GM12878 (cell line): ENCODE measurements around the gene S100A3. TPM values are rescaled to one million over a fixed set of nuclear protein-coding genes. Genes with fewer than 3 reads are reported as not detected.

ENCODE experiments used
- ATAC-seq: fragments of 200-7000 bp; cut with Tn5 transposase; 3 replicates; pipeline ENCODE4 v1.9.1; 2020; ENCODE audit warnings: mild to moderate bottlenecking, moderate library complexity
- BruUV-seq: library from RNA; stranded (reverse); fragments of 400-500 nt; replicated peaks from 2 replicates; lab custom pipeline; 2021; lab: Mats Ljungman, UMichigan
- CTCF ChIA-PET: fragments of 300-600 bp; sonication (Branson Sonifier 250); formaldehyde crosslinking; extraction: SDS; loops from one replicate; lab custom pipeline; 2021; ENCODE audit warnings: inconsistent platforms; lab: Yijun Ruan, JAX
- POLR2A ChIA-PET: fragments of 350-600 bp; formaldehyde crosslinking; extraction: SDS; loops from one replicate; lab custom pipeline; 2021; ENCODE audit warnings: inconsistent platforms; lab: Charles Lee
- RAD21 ChIA-PET: fragments of 300-600 bp; sonication (Branson Sonifier 250); formaldehyde crosslinking; loops from one replicate; lab custom pipeline; 2023; ENCODE audit warnings: antibody characterized with exemption; ENCODE audit not compliant: unreplicated experiment; lab: Charles Lee
- SMC1A ChIA-PET: fragments of 300-600 bp; sonication (Branson Sonifier 250); formaldehyde crosslinking; loops from one replicate; lab custom pipeline; 2023; ENCODE audit not compliant: unreplicated experiment, uncharacterized antibody; lab: Charles Lee
- DNase-seq: peaks from one replicate; pipeline ENCODE4 v3.0.0-alpha.2; 2011; ENCODE audit warnings: low read depth, low spot score
- FAIRE-seq: peaks from 3 replicates; lab custom pipeline; 2011; peaks lifted over from hg19 to GRCh38; lab: Jason Lieb, UNC
- H2AFZ ChIP-seq: 2 replicates; pipeline ENCODE4 v1.6.0; 2011; ENCODE audit warnings: low read depth, low read length, control low read depth; ENCODE audit not compliant: control insufficient read depth
- H3K27ac ChIP-seq: 2 replicates; pipeline ENCODE4 v1.5.1; 2011; ENCODE audit warnings: control low read depth; ENCODE audit not compliant: control insufficient read depth, insufficient read depth
- H3K27me3 ChIP-seq, 2 experiments: replicated peaks in 1 of 2; 2 replicates each; pipeline versions ENCODE4 v1.6.0 to v1.6.1; 2011; ENCODE audit warnings: low read length in 1 of 2; ENCODE audit not compliant: control insufficient read depth in 2 of 2, insufficient read depth in 2 of 2
- H3K36me3 ChIP-seq, 2 experiments: 2 replicates each; pipeline ENCODE4 v1.5.1; 2011; ENCODE audit warnings: low read length in 1 of 2; ENCODE audit not compliant: control insufficient read depth in 2 of 2, insufficient read depth in 2 of 2
- H3K4me1 ChIP-seq: 2 replicates; pipeline ENCODE4 v1.6.1; 2011; ENCODE audit warnings: mild to moderate bottlenecking, low read length, moderate library complexity, mixed read lengths; ENCODE audit not compliant: control insufficient read depth, insufficient read depth
- H3K4me2 ChIP-seq: 2 replicates; pipeline ENCODE4 v1.6.0; 2011; ENCODE audit warnings: control low read depth; ENCODE audit not compliant: control insufficient read depth, insufficient read depth
- H3K4me3 ChIP-seq: fragments of 200-600 bp; sonication (generic); 2 replicates; pipeline ENCODE4 v1.5.1; 2016
- H3K79me2 ChIP-seq: 2 replicates; pipeline ENCODE4 v1.6.0; 2011; ENCODE audit warnings: low read length; ENCODE audit not compliant: control insufficient read depth, insufficient read depth
- H3K9ac ChIP-seq: 2 replicates; pipeline ENCODE4 v1.8.0; 2011; ENCODE audit warnings: low read length, control low read depth, mixed read lengths; ENCODE audit not compliant: control insufficient read depth, insufficient read depth
- H3K9me3 ChIP-seq: replicated peaks from 3 replicates; pipeline ENCODE4 v1.5.1; 2011; ENCODE audit warnings: mild to moderate bottlenecking, low read length; ENCODE audit not compliant: control insufficient read depth, insufficient read depth
- H4K20me1 ChIP-seq: 2 replicates; pipeline ENCODE4 v1.6.0; 2011; ENCODE audit not compliant: control insufficient read depth, insufficient read depth
- ATF7 ChIP-seq: fragments of 450-650 bp; IDR thresholded peaks from 2 replicates; pipeline ENCODE4 v1.6.1; 2016; ENCODE audit warnings: low read depth, mild to moderate bottlenecking
- BCL11A ChIP-seq: IDR thresholded peaks from 2 replicates; pipeline ENCODE4 v1.6.1; 2011; ENCODE audit warnings: low read depth, low read length
- CBFB ChIP-seq: IDR thresholded peaks from 2 replicates; pipeline ENCODE4 v1.6.1; 2016; ENCODE audit warnings: antibody characterized with exemption, low read depth
- CBX5 ChIP-seq: sonication (generic); IDR thresholded peaks from 2 replicates; pipeline ENCODE4 v1.6.1; 2016; ENCODE audit warnings: low read depth, moderate library complexity, mild to moderate bottlenecking, inconsistent platforms
- DPF2 ChIP-seq: fragments of 450-650 bp; IDR thresholded peaks from 2 replicates; pipeline ENCODE4 v1.6.1; 2017; ENCODE audit warnings: mild to moderate bottlenecking
- ETV6 ChIP-seq, 2 experiments: fragments of 450-650 bp in 1 of 2; IDR thresholded peaks in 1 of 2; conservative IDR thresholded peaks in 1 of 2; 2 replicates each; pipeline ENCODE4 v1.6.1; 2014; ENCODE audit warnings: antibody characterized with exemption in 1 of 2, borderline replicate concordance in 1 of 2, low read depth in 1 of 2, mild to moderate bottlenecking in 1 of 2, moderate library complexity in 1 of 2
- FOS ChIP-seq: IDR thresholded peaks from 3 replicates; pipeline ENCODE4 v1.6.1; 2011; ENCODE audit warnings: borderline replicate concordance; ENCODE audit not compliant: insufficient read length; ENCODE audit errors: extremely low read depth
- GATAD2B ChIP-seq: fragments of 450-650 bp; conservative IDR thresholded peaks from 2 replicates; pipeline ENCODE4 v1.6.1; 2017; ENCODE audit warnings: low read depth, mild to moderate bottlenecking, moderate library complexity
- HCFC1 ChIP-seq: fragments of 150-350 bp; IDR thresholded peaks from 2 replicates; pipeline ENCODE4 v1.6.1; 2014; ENCODE audit warnings: low read length
- HDAC6 ChIP-seq: fragments of 200-600 bp; sonication (generic); IDR thresholded peaks from one replicate; pipeline ENCODE4 v1.8.0; 2017; ENCODE audit warnings: antibody characterized with exemption; ENCODE audit not compliant: unreplicated experiment
- KDM1A ChIP-seq: fragments of 200-600 bp; sonication (generic); IDR thresholded peaks from 2 replicates; pipeline ENCODE4 v1.6.1; 2016; ENCODE audit warnings: borderline replicate concordance
- NR2C2 ChIP-seq: IDR thresholded peaks from 2 replicates; pipeline ENCODE4 v1.6.1; 2011; ENCODE audit warnings: borderline replicate concordance, low read depth; ENCODE audit not compliant: control insufficient read depth, insufficient read length
- PAX8 ChIP-seq: fragments of 450-650 bp; IDR thresholded peaks from 2 replicates; pipeline ENCODE4 v1.6.1; 2017; ENCODE audit warnings: mild to moderate bottlenecking, moderate library complexity
- PKNOX1 ChIP-seq: fragments of 450-650 bp; IDR thresholded peaks from 2 replicates; pipeline ENCODE4 v1.6.1; 2016; ENCODE audit warnings: mild to moderate bottlenecking
- POU2F2 ChIP-seq: IDR thresholded peaks from 3 replicates; pipeline ENCODE4 v1.6.1; 2011; ENCODE audit warnings: low read depth, mild to moderate bottlenecking, low read length, borderline replicate concordance
- RAD51 ChIP-seq: fragments of 450-650 bp; IDR thresholded peaks from 2 replicates; pipeline ENCODE4 v1.6.1; 2016; ENCODE audit warnings: moderate library complexity, mild to moderate bottlenecking, inconsistent platforms
- RB1 ChIP-seq: fragments of 450-650 bp; formaldehyde crosslinking; IDR thresholded peaks from 2 replicates; pipeline ENCODE4 v1.6.1; 2017; ENCODE audit warnings: mild to moderate bottlenecking, borderline replicate concordance
- RELA ChIP-seq: fragments of 450-650 bp; IDR thresholded peaks from 2 replicates; pipeline ENCODE4 v1.8.0; 2014; ENCODE audit warnings: borderline replicate concordance; ENCODE audit not compliant: partially characterized antibody
- SIX5 ChIP-seq: IDR thresholded peaks from 2 replicates; pipeline ENCODE4 v1.6.1; 2011; ENCODE audit warnings: mild to moderate bottlenecking, low read depth, low read length, moderate library complexity; ENCODE audit not compliant: severe bottlenecking
- SMARCA5 ChIP-seq: fragments of 450-650 bp; IDR thresholded peaks from 2 replicates; pipeline ENCODE4 v1.6.1; 2017; ENCODE audit warnings: mild to moderate bottlenecking
- STAT3 ChIP-seq: IDR thresholded peaks from 2 replicates; pipeline ENCODE4 v1.6.1; 2011; ENCODE audit warnings: low read depth, low read length, improper control_type of control experiment
- TBL1XR1 ChIP-seq: IDR thresholded peaks from 2 replicates; pipeline ENCODE4 v1.6.1; 2012; ENCODE audit warnings: low read depth, low read length, improper control_type of control experiment
- TCF3 ChIP-seq: IDR thresholded peaks from 2 replicates; pipeline ENCODE4 v1.6.1; 2012; ENCODE audit warnings: low read depth, mild to moderate bottlenecking, low read length, borderline replicate concordance; ENCODE audit not compliant: insufficient read depth
- WRNIP1 ChIP-seq: IDR thresholded peaks from 2 replicates; pipeline ENCODE4 v1.6.1; 2011; ENCODE audit warnings: low read depth, low read length, improper control_type of control experiment, borderline replicate concordance
- YBX1 ChIP-seq: fragments of 450-650 bp; IDR thresholded peaks from 2 replicates; pipeline ENCODE4 v1.6.1; 2016; ENCODE audit warnings: antibody characterized with exemption
- YY1 ChIP-seq: IDR thresholded peaks from 2 replicates; pipeline ENCODE4 v1.6.1; 2011; ENCODE audit warnings: low read depth, mild to moderate bottlenecking, low read length
- WGBS: methylation state at CpG from one replicate; pipeline ENCODE4 v1.1.6; 2016; ENCODE audit warnings: low lambda C conversion rate; ENCODE audit not compliant: insufficient replicate concordance, insufficient coverage; ENCODE audit errors: missing lambda C conversion rate; 5-methylcytosine and 5-hydroxymethylcytosine counted together
- in situ Hi-C: fragments of 300-500 bp; cut with MboI; formaldehyde crosslinking; loops from 9 replicates; pipeline ENCODE4 v1.14.3; 2018; ENCODE audit warnings: mixed read lengths
- intact Hi-C: fragments of 100-400 bp; cut with micrococcal nuclease; formaldehyde crosslinking; loops from one replicate; pipeline ENCODE4 v1.14.2; 2022; ENCODE audit not compliant: unreplicated experiment
- polyA plus RNA-seq, 11 experiments: library from polyadenylated mRNA; depleted of rRNA in 4 of 11; unstranded in 6 of 11; stranded (reverse) in 5 of 11; fragments of >200 nt; fragmentation: Nextera tagmentation in 4 of 11; fragmentation: Illumina TruSeq in 1 of 11; extraction: Ambion mirVana in 4 of 11; extraction: Trizol in 1 of 11; gene quantifications; 1 replicate in 1 of 11; 2 replicates in 10 of 11; pipeline versions ENCODE4 v1.2.1 to v1.2.3, GENCODE V29; 2011 to 2016; ENCODE audit warnings: inconsistent platforms in 2 of 11, missing spikeins in 2 of 11, low read depth in 1 of 11
- total RNA-seq, 4 experiments: library from RNA; depleted of rRNA in 3 of 4; stranded (reverse); fragments of >200 nt in 3 of 4; fragmentation: Illumina TruSeq in 1 of 4; extraction: Trizol in 1 of 4; gene quantifications; 2 replicates each; pipeline versions ENCODE4 v1.2.1 to v1.2.3, GENCODE V29; 2013 to 2021

The S100A3 gene
- total and polyA plus RNA-seq, 10 of the 15 experiments (the other 5 are each of a cell fraction or from before 2014, with no cell fraction given) = 0.32 to 0.45 TPM; not detected in 8

- H3K36me3 ChIP-seq = no peaks in the 10 kb centered on the region
- FAIRE-seq (no peak), DNase-seq (peak; percentile 37), ATAC-seq (peak; percentile 94)
- H3K79me2 ChIP-seq = no peaks in the 10 kb centered on the region
- RAD21 ChIA-PET = interaction anchor here (0.8 to 5.2 kb wide), 28 partner anchors 9 to 414 kb away, joined by 3 to 60 read pairs (median 6); partner anchors contain the start of genes CHTOP, NPR1, RAB13 and S100A1
- POLR2A ChIA-PET = interaction anchor here (0.6 to 1.8 kb wide), 9 partner anchors 11 to 104 kb away, joined by 3 to 11 read pairs (median 3); partner anchors contain the start of genes CHTOP and S100A6
- H3K4me2 ChIP-seq = no peak overlapping the region
- no TSS peak for BruUV-seq
- no peaks in the 10 kb centered on the region for H4K20me1 ChIP-seq
- H2AFZ ChIP-seq = peak overlapping the region; percentile 56
- H3K27me3 ChIP-seq = no peaks in the 10 kb centered on the region
- intact Hi-C loops = loop anchor here (1.0 to 5.0 kb wide), 2 partner anchors 45 to 100 kb away; partner anchors contain the start of gene ILF2
- WGBS = 0% methylated on average over 3 of the region's 3 CpGs
- no peak overlapping the region for H3K9ac ChIP-seq
- H3K27ac ChIP-seq = no peak overlapping the region
- CTCF ChIA-PET = interaction anchor here (0.7 to 7.5 kb wide), 47 partner anchors 9 to 414 kb away, joined by 3 to 216 read pairs (median 7); partner anchors contain the start of genes CHTOP, CREB3L4, ILF2 and JTB
- H3K9me3 ChIP-seq = no peaks in the 10 kb centered on the region
- H3K4me1 ChIP-seq = peaks cover 8% of the 10 kb centered on the region
- no peak overlapping the region for H3K4me3 ChIP-seq
- SMC1A ChIA-PET = interaction anchor here (0.5 to 4.0 kb wide), 33 partner anchors 9 to 406 kb away, joined by 3 to 36 read pairs (median 5); partner anchors contain the start of genes CHTOP, ILF2, S100A1 and S100A13
- in situ Hi-C loops = no loop called here
- no peak for TF ChIP-seq POU2F2
- no peak for TF ChIP-seq GATAD2B
- no peak for TF ChIP-seq FOS
- TF ChIP-seq CBFB = no peak
- no peak for TF ChIP-seq ATF7
- TF ChIP-seq RELA = no peak
- no peak for TF ChIP-seq BCL11A
- TF ChIP-seq WRNIP1 = no peak
- TF ChIP-seq KDM1A = no peak
- TF ChIP-seq YBX1 = no peak
- no peak for TF ChIP-seq SIX5
- no peak for TF ChIP-seq HDAC6
- TF ChIP-seq STAT3 = 0 out of 2 replicates have a peak, but pooled peaks have one; percentile 37
- no peak for TF ChIP-seq PAX8
- no peak for TF ChIP-seq NR2C2
- no peak for TF ChIP-seq TBL1XR1
- peak; percentile 39; the same call in 1 of the 2 replicates for TF ChIP-seq SMARCA5
- TF ChIP-seq RAD51 = no peak
- TF ChIP-seq ETV6 (conservative IDR thresholded peaks at IDR 0.05 in 1 of 2, IDR thresholded peaks at IDR 0.05 in 1 of 2; ENCODE audit: borderline replicate concordance in 1 of 2, low read depth in 1 of 2) = no peak
- TF ChIP-seq TCF3 = no peak
- no peak for TF ChIP-seq CBX5
- no peak for TF ChIP-seq PKNOX1
- TF ChIP-seq YY1 = peak; percentile 54; the same call in 1 of the 2 replicates
- 0 out of 2 replicates have a peak, but pooled peaks have one; percentile 21 for TF ChIP-seq HCFC1
- TF ChIP-seq DPF2 = no peak
- TF ChIP-seq RB1 = no peak
Measured at GRCh38 chr1:153572569-153573015, 23.5 kb upstream of the S100A3 start.
